Caco-2 (cell line): Measurements from ENCODE around the gene RETREG1. TPM values are rescaled to one million over a fixed set of nuclear protein-coding genes. Genes with fewer than 3 reads are reported as not detected.

ENCODE experiments used
- BruUV-seq: library from RNA; stranded (reverse); fragments of 400-500 nt; replicated peaks from 2 replicates; lab custom pipeline; 2021; lab: Mats Ljungman, UMichigan
- CTCF ChIA-PET: fragments of 300-600 bp; sonication (Branson Sonifier 250); formaldehyde crosslinking; loops from one replicate; lab custom pipeline; 2022; ENCODE audit warnings: antibody characterized with exemption; lab: Charles Lee
- POLR2A ChIA-PET: fragments of 300-600 bp; sonication (Branson Sonifier 250); formaldehyde crosslinking; loops from one replicate; lab custom pipeline; 2022; ENCODE audit warnings: antibody characterized with exemption; lab: Charles Lee
- DNase-seq, 2 experiments: peaks; one replicate each; pipeline versions ENCODE4 v3.0.0 to v3.0.0-alpha.2; 2020 to 2022
- H3K27me3 ChIP-seq: replicated peaks from 2 replicates; pipeline ENCODE4 v1.6.0; 2011; ENCODE audit warnings: low read length; ENCODE audit not compliant: control insufficient read depth, insufficient read depth
- H3K36me3 ChIP-seq: 2 replicates; pipeline ENCODE4 v1.5.1; 2011; ENCODE audit warnings: low read length; ENCODE audit not compliant: control insufficient read depth, insufficient read depth
- H3K4me1 ChIP-seq: fragments of 250-450 bp; sonication (Bioruptor Pico); 2 replicates; pipeline ENCODE4 v1.5.1; 2020; ENCODE audit warnings: mild to moderate bottlenecking
- H3K4me3 ChIP-seq: 2 replicates; pipeline ENCODE4 v1.5.1; 2011; ENCODE audit warnings: low read depth, mild to moderate bottlenecking, control low read depth, low read length
- H3K9me3 ChIP-seq: fragments of 250-450 bp; sonication (Bioruptor Pico); 2 replicates; pipeline ENCODE4 v1.5.1; 2020; ENCODE audit warnings: mild to moderate bottlenecking, moderate library complexity
- H3K27ac Mint-ChIP-seq: one replicate; pipeline ENCODE4 v1.8.0; 2022; ENCODE audit warnings: mixed read lengths; ENCODE audit not compliant: unreplicated experiment
- H3K27me3 Mint-ChIP-seq: one replicate; pipeline ENCODE4 v1.8.0; 2022; ENCODE audit warnings: mixed read lengths; ENCODE audit not compliant: insufficient read depth, unreplicated experiment
- H3K36me3 Mint-ChIP-seq: one replicate; pipeline ENCODE4 v1.8.0; 2022; ENCODE audit warnings: mild to moderate bottlenecking, mixed read lengths; ENCODE audit not compliant: insufficient read depth, unreplicated experiment
- H3K4me1 Mint-ChIP-seq: one replicate; pipeline ENCODE4 v1.8.0; 2022; ENCODE audit warnings: low read depth, mixed read lengths; ENCODE audit not compliant: unreplicated experiment
- H3K4me3 Mint-ChIP-seq: one replicate; pipeline ENCODE4 v1.8.0; 2022; ENCODE audit warnings: mild to moderate bottlenecking, moderate library complexity, mixed read lengths; ENCODE audit not compliant: unreplicated experiment
- H3K9me3 Mint-ChIP-seq: one replicate; pipeline ENCODE4 v1.8.0; 2022; ENCODE audit warnings: mixed read lengths; ENCODE audit not compliant: unreplicated experiment
- intact Hi-C: fragments of 100-400 bp; cut with micrococcal nuclease; formaldehyde crosslinking; loops from one replicate; pipeline ENCODE4 v1.10.0; 2022; ENCODE audit not compliant: unreplicated experiment
- total RNA-seq: library from RNA; stranded (reverse); gene quantifications from 2 replicates; pipeline ENCODE4 v1.2.3, GENCODE V29; 2022
- TF ChIP-seq, protein P1 (sequence below), 2 experiments: fragments of 200-600 bp in 1 of 2; IDR thresholded peaks; 1 replicate in 1 of 2; 2 replicates in 1 of 2; pipeline versions ENCODE4 v1.5.1 to v1.8.0; 2011 to 2022; ENCODE audit warnings: antibody characterized with exemption in 1 of 2, control low read depth in 1 of 2, inconsistent platforms in 1 of 2, low read depth in 1 of 2, low read length in 1 of 2, mild to moderate bottlenecking in 1 of 2, moderate library complexity in 1 of 2; ENCODE audit not compliant: insufficient read depth in 1 of 2, severe bottlenecking in 1 of 2, unreplicated experiment in 1 of 2

Gene RETREG1
- total RNA-seq, 1 experiment from 2014 or later: 15.1 TPM

DNA sequence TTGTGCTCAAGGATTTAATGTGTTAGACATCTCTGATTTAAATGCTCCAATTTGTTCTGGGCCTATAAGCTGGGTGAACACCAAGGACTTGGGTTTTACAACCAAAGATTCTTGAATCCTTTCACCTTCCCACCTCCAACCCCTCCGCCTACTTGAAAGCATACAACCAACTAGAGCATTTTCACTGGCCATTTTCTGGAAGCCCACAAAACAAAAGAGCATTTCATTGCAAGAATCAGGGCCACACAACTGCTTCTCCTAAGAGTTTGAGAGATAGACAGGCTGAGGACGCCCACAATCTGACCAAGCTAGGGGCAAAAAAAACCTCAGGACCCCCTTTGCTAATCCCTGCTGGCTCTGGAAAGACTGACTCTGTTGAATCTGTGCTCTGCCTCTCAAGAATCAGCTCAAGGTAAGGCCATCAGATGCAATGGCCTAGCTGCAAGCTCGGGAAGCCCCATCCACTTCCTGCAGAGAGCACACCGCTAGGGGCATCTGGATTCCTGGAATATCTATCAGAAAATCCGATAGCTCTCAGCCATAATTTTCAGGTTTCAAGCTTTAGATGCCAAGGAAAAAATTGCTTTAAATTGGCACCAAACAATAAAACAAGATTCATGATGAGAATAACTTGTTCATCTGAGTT lies 57.7 kb downstream of the RETREG1 start:
- Histone ChIP-seq H3K27me3 (no peaks in the 10 kb centered on the region), H3K36me3 (no peaks in the 10 kb centered on the region), H3K4me1 (0 out of 2 replicates have a peak, but pooled peaks cover 2% of the 10 kb centered on the region), H3K9me3 (no peaks in the 10 kb centered on the region), H3K4me3 (no peak overlapping the region)
- no peaks in the 10 kb centered on the region for H3K27me3 Mint-ChIP-seq
- intact Hi-C loops: loop anchor here (10.0 kb wide), 1 partner anchor 394 kb away; no protein-coding TSS in a partner anchor
- no peaks in the 10 kb centered on the region for H3K9me3 Mint-ChIP-seq
- CTCF ChIA-PET: no interaction called here
- TF ChIP-seq, protein P1, sequence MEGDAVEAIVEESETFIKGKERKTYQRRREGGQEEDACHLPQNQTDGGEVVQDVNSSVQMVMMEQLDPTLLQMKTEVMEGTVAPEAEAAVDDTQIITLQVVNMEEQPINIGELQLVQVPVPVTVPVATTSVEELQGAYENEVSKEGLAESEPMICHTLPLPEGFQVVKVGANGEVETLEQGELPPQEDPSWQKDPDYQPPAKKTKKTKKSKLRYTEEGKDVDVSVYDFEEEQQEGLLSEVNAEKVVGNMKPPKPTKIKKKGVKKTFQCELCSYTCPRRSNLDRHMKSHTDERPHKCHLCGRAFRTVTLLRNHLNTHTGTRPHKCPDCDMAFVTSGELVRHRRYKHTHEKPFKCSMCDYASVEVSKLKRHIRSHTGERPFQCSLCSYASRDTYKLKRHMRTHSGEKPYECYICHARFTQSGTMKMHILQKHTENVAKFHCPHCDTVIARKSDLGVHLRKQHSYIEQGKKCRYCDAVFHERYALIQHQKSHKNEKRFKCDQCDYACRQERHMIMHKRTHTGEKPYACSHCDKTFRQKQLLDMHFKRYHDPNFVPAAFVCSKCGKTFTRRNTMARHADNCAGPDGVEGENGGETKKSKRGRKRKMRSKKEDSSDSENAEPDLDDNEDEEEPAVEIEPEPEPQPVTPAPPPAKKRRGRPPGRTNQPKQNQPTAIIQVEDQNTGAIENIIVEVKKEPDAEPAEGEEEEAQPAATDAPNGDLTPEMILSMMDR (IDR thresholded peaks at IDR 0.05; ENCODE audit: insufficient read depth in 1 of 2, low read depth in 1 of 2, low read length in 1 of 2, severe bottlenecking in 1 of 2, unreplicated experiment in 1 of 2): no peak
- DNase-seq: no peak
- H3K36me3 Mint-ChIP-seq: no peaks in the 10 kb centered on the region
- H3K27ac Mint-ChIP-seq: no peak overlapping the region
- H3K4me1 Mint-ChIP-seq: no peaks in the 10 kb centered on the region
- BruUV-seq: no TSS peak
- POLR2A ChIA-PET: no interaction called here
- no peak overlapping the region for H3K4me3 Mint-ChIP-seq

DNA sequence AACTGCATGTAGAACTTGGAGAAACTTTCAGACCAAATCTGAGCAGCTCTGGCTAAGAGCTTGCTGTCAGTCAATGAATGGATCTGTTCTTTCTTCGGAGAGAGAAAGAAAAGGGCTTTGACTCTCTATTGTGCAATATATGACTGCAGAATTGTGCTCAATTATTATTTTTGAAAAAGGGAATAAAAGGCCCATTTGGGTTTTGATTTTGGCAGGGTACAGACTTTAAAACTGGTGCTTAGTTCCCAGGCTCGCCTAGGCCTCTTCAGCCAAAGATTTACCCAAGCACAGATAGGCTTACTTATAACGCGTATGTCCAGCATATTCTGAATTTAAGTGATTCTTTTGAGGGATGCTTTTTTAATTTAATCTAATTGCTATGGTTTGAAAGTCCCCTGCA lies 59.3 kb downstream of the RETREG1 start:
- Histone ChIP-seq H3K9me3 (no peaks in the 10 kb centered on the region), H3K36me3 (no peaks in the 10 kb centered on the region), H3K4me3 (no peak overlapping the region), H3K4me1 (peaks cover 8% of the 10 kb centered on the region; the same call in 1 of the 2 replicates), H3K27me3 (no peaks in the 10 kb centered on the region)
- intact Hi-C loops: loop anchor here (10.0 kb wide), 1 partner anchor 393 kb away; no protein-coding TSS in a partner anchor
- Mint-ChIP-seq H3K27ac (no peak overlapping the region), H3K4me3 (no peak overlapping the region), H3K4me1 (peaks cover 4% of the 10 kb centered on the region), H3K36me3 (no peaks in the 10 kb centered on the region), H3K9me3 (no peaks in the 10 kb centered on the region), H3K27me3 (no peaks in the 10 kb centered on the region)
- no peak for DNase-seq
- ChIA-PET CTCF (no interaction called here), POLR2A (no interaction called here)
- TF ChIP-seq, protein P1 (IDR thresholded peaks at IDR 0.05; ENCODE audit: insufficient read depth in 1 of 2, low read depth in 1 of 2, low read length in 1 of 2, severe bottlenecking in 1 of 2, unreplicated experiment in 1 of 2): no peak
- no TSS peak for BruUV-seq

DNA sequence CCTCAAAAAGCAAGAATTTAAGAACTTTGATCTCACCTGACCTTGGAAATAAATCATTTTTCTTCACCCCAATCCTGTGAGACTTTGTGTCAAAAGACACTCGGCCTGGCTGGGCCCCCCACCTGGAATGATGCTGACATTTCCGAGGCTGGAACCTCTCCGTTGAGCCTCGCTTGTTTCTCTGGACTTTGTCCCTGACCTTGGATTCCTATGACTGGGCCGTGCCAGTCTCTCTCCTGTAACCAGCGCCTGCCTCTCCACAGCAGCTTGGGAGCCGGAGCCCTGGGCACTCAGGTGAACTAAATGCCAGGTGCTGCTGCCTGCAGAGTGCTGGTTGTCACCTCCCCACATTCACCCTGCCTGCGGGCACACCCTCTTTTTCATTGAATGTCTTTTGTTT lies 62.7 kb downstream of the RETREG1 start:
- Mint-ChIP-seq H3K27me3 (no peaks in the 10 kb centered on the region), H3K9me3 (no peaks in the 10 kb centered on the region), H3K36me3 (no peaks in the 10 kb centered on the region), H3K27ac (no peak overlapping the region), H3K4me3 (no peak overlapping the region), H3K4me1 (peaks cover 18% of the 10 kb centered on the region)
- peaks cover 18% of the 10 kb centered on the region; the same call in 1 of the 2 replicates for H3K4me1 ChIP-seq
- ChIA-PET CTCF (no interaction called here), POLR2A (no interaction called here)
- BruUV-seq: no TSS peak
- H3K36me3 ChIP-seq: no peaks in the 10 kb centered on the region
- no peak for DNase-seq
- TF ChIP-seq, protein P1 (IDR thresholded peaks at IDR 0.05; ENCODE audit: insufficient read depth in 1 of 2, low read depth in 1 of 2, low read length in 1 of 2, severe bottlenecking in 1 of 2, unreplicated experiment in 1 of 2): no peak
- H3K27me3 ChIP-seq: no peaks in the 10 kb centered on the region
- H3K4me3 ChIP-seq: no peak overlapping the region
- H3K9me3 ChIP-seq: no peaks in the 10 kb centered on the region
- intact Hi-C loops: loop anchor here (10.0 kb wide), 1 partner anchor 389 kb away; no protein-coding TSS in a partner anchor
